HG03575 (cell line): ENCODE measurements around the gene LMAN1L.

Experiments used
- ATAC-seq: cut with Tn5 transposase; IDR thresholded peaks from one replicate; pipeline ENCODE4 v1.9.1; 2021; ENCODE audit not compliant: unreplicated experiment, insufficient number of reproducible peaks, low FRiP score; ENCODE audit errors: extremely low read depth

LMAN1L gene

DNA sequence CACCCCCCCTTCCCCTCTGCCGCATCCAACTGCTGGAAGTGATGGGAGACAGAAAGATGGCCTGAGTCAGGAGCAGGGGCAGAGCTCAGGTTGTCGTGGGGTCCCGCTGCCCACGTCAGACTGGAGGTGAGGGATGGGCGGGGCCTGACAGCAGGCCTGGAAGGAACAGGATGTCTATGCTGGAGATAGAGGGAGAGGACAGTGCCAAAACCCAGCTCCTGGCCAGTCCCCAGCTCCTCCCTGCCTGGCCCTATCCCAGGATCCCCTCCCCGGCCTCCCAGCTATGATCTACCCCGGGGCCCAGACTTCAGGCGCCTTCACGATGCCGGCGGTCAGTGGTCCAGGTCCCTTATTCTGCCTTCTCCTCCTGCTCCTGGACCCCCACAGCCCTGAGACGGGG, at the start of gene LMAN1L:
LMAN1L (plus strand) TSS at position 303 of the 400 bp plus-strand sequence; CDS start at position 323, 20 bp downstream.
- no peak for ATAC-seq

DNA sequence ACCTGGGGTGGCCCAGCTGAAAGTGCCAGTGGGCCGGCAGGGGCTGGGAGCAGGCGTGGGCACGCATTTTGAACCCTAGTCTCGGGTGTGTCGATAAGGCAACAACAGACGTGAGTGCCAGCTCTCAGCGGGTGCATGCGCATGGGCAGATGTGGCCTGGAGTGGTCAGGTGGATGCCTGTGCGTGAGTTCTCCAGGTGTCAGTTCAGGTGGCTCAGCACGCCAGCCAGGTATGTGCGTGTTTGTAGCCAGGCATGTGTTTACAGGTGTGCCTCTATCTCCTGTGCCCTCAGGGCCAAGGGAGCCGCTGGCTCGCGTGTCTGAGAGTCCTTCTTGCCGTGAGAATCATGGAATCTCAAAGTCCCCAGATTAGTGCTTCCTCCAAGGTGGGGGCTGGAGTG, 49.2 kb upstream of the LMAN1L start:
- ATAC-seq, result no peak

DNA sequence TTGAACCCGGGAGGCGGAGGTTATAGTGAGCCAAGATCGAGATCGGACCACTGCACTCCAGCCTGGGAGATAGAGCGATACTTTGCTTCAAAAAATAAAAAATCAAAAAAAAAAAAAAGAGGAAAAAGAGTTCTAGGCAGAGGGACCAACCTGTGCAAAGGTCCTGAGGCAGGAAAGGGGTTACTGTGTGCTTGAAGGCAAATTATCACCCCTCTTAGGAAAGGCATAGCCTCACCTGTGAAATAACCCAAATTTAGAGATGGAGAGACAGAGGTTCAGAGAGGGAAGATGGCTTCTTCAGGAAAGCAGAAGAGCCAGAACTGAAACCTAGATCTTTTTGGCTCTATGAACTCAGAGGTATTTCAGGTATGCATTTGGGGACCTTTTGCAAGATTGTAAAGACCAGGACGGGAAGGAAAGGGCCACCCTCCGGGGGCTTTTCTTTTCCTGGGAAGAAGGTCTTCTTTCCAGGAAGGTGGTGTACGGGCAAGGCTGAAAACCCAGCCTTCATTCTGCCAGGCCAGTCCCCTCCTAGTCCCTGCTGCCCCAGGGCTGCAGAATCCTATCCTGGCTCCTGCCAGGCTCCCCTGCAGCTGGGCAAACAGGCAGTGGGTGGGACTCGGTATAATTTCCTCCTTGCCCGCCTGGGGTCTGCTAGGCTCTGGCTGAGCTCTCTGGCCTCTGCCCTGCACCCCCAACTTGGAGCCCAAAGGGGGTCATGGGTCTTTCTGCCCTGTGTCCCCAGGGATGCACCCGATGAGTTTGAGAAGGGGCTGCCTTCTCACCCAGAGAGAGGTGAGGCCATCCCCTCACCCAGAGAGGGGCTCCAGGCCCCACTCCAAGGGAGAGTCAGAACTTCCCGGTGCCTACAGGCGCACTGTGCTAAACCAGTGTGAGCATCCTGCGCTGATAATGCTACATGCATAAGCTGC, 45.2 kb upstream of the LMAN1L start:
- no peak for ATAC-seq

DNA sequence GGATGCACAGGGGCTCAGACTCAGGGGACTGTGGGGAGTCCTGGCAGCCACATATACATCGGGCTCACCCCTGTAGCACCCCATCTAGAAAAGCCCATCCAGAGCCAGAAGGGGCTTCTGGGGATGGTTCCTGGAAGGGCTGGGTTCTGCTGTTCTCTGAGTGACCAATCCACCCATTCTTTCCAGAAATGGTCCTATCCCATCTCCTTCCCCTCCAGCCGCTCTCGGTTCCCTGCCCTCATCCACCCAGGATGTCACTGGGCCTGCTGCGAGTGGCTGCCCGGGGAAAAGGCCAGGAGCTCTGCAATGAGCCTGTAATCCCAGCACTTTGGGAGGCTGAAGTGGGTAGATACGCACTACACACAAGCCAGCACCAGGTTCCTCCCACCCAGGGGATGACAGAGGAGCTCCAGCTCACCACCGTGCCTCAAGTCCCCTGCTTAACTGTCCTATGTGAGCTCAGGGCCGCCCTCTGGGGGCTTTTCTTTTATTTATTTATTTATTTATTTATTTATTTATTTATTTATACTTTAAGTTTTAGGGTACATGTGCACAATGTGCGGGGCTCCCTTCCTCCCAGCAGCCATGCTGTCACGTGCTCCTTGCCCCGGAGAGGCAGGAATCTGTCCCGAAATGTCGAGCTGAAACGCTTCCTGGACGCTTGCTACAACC, 44.4 kb upstream of the LMAN1L start:
- no peak for ATAC-seq

DNA sequence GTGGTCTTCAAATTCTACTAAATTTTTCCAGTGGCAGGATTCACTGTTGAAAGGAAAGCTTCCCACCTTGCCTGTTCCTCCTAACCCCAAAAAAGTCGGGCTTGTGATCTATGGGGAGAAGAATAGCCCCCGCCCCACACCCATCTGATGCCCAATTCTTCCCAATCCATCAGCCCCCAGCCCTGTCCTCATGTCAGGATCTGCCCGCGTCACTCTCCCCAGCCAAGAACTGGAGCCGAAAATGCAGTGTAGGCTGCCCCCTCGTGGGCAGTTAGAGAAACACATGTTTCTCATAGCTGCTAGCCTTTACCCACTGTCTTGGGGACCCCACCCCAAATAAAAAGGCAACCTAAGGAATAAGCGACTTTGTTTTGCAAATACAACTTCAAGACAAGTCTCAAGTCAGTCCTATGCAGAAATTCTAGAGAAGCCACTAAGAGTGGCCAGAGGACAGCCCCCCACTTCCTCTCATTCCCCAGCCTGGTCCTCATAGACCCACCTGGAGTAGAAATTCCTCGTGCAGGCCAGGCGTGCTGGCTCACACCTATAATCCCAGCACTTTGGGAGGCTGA, 43.8 kb upstream of the LMAN1L start:
- ATAC-seq, result no peak

DNA sequence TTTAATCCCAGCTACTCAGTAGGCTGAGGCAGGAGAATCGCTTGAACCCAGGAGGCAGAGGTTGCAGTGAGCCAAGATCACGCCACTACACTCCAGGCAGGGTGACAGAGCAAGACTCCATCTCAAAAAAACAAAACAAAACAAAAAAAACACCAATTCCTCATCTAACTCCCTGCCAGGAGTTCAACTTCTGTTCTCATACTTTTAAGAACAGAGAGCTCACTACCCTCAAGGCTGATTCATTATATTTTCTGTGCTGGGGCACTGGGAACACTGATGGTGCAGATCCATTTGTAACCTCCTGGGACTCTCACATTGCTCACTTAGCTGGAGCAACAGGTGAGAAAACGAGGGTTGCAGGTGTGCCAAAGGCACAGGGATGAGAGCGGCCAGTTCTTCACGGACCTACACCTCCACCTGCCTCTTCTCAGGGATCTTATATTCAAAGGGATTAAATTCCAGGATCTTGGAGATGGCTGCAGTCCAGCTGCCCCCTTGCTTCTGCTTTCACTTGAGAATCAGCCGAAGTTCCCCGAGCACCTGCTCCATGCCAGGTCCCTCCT, 43.1 kb upstream of the LMAN1L start:
- ATAC-seq, result no peak

DNA sequence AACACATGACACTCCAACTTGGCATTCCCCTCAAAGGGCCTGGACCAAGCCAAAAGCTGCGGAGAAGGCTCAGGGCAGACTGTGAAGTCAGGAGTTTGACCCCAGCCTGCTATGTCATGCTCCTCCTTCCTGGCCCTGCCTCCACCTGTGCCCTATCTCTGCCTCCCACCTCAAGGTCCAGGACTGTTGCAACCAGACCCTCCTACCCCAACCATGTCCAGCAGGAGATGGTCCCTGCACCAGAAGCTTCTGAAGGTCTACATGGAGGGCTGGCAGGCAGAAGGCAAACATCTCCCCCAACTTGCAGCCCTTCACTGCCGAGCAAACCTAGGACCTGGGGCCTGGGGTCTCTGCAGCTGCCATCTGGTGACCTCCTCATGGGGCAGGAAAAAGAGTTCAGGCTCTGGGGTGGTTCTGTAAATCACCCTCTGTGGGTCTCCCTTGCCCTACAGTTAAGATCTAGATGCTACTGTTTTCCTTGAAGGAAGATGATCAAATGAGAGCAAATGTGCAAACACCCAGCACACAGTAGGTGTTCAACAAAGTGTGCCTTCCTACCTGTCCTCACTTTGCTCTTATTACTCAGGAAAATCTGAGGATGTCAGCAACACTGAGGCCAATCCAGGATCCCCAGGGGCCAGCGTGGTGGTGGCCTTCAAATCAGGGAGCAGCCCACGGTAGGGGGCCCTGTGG, 42.3 kb upstream of the LMAN1L start:
- no peak for ATAC-seq

DNA sequence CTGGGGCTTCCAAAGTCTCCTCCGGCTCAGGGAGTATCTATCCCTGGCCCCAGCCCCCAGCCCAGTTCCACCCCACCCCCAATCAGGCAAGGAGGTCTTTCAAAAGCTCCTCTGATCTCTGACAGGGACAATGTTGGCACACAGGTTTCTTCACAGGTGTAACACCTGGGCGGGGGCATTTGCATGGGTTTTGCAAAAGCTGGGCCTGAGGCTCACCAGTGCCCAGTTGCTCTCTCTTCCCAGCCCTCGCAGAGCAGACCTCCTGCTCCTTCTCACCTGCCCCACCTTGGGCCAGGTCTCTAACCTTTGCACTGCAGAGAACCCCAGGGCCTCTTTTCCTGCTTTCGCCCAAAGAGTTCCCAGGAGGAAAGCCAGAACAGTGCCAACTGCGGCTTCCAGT, 39.3 kb upstream of the LMAN1L start:
- no peak for ATAC-seq

DNA sequence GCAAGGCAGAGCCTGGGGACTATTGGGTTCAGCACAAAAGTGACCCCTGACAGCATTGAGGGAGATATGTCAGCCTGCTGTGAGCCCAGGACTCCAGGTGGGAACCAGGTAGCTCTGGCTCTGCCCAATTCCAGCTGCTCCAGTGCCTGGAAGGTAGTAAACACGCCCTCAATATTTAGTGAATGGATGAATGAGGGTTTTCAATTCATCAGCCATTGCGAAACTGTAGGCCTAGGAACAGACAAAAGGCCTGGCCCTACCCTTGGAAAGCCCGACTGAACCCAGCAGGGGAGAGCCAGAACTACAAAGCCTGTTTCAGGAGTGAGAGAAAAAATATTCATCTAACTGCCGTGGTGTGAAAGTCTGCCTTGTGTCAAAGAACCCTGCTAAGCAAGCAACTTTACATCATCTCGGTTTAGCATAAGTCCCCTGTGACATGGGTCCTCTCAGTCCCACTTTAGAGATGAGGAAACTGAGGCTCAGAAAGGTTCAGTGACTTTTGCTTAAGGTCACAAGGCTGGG, 38.8 kb upstream of the LMAN1L start:
- ATAC-seq, result no peak

DNA sequence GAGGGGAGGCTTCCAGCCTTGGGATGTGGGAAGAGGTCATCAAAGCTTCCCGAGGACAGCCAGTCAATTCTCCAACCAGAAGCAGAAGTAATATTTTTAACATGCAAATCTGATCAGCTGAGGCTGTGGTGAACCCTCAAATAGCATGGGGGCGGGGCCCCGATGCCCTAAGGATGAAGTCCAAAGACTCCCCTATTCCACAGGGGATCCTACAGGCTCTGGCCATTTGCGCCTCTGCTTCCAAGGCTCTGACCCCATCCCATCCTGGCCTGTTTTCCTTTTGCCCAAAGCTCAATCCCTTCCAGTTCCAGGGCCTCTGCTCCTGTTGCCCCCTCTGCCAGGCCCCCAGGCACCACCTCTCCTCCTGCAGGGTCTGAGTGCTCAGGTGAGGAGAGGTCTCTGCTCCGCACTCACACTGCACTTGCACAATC, 37.5 kb upstream of the LMAN1L start:
- ATAC-seq, result no peak

DNA sequence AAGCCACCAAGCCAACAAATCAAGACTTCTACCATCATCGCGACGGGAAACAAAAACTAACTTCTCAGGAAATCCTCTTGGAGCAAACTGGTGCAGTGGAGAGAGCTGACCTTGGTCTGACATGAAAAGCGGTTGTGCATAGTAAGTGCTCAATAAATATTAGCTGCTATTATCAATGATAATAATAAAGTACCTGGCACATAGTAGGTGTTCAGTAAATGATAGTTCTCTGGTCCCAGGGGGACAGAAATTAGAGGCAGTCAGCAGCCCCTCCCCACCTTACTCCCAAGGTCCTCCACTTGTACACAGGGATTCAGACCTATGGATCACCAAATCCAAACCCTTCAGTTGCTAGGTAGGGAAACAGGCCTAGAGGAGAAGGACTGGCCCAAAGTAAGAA, 36.7 kb upstream of the LMAN1L start:
- no peak for ATAC-seq

DNA sequence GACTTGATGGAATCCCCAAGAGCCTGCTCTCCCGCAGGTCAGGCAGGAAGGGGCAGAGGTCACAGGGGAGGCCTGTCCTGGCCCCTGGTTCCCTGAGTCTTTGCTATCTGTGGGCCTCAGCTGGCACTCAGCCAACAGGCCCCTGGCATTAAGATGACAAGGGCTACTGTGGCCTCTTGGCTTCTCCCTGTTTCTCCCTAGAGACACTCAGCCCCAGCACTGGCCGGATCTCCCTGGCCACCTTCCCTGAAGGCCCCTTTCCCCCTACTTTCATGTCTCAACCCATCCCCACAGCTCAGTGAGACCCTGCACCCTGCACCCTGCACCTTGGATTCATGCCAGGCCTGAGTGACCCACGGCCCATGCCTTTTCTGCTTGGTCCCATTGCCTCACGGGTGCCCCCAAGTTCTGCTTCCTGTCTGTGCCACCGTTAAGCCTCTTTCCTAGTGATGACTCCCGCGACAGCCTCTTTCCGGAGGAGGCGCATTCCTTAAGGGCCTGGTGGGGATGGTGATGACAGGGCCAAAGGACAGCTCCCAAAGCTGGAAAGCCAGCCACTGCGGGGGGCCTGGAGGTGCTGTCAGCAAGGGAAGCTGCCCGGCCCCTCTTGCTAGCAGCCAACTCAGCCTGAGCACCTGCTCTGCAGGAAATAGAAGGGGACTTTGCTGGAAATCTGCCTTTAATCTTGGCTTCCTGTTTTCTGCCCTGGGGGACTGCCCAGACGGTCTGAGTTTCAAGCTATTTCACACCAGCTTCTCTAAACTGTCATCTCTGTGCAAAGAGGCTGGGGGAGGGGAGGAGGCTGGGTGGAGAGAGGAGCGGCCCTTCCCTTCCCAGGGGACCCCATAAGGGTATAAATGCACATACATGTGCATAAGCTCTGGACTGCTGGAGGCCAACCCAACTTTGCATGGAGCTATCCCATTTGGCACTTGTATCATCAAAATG, 35.5 kb upstream of the LMAN1L start:
- ATAC-seq, result no peak

DNA sequence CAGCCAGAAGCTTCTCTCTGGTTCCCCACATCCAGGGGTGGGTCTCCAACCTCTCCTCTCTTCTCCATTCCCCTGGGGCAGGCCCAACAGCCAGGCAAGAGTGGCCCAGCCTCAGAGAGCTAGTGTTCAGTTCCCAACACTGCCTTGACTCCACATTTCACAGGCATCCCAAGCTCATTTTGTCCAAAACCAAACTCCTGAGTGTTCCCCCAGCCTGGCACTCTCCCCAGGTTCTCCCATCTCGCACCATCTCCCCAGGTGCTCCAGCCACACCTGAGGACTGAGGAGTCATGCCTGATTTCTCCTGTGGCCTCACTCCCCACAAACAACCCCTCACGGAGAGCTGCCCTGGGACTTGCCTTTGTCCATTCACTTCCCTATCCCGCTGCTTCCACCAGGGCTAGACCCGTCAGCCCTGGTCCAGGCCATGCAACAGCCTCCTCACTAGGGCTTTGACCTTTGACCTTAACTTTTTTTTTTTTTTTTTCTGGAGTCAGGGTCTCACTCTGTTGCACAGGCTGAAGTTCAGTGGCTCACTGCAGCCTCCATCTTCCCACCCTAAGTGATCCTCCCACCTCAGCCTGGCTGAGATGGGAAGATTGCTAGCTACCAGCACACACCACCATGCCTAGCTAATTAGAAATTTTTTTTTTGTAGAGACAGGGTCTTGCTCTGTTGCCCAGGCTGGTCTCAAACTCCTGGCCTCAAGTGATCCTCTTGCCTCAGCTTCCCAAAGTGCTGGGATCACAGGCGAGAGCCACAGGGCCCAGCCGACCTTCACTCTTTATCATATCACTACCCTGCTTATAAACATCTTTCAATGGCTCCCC, 34.7 kb upstream of the LMAN1L start:
- ATAC-seq, result no peak

DNA sequence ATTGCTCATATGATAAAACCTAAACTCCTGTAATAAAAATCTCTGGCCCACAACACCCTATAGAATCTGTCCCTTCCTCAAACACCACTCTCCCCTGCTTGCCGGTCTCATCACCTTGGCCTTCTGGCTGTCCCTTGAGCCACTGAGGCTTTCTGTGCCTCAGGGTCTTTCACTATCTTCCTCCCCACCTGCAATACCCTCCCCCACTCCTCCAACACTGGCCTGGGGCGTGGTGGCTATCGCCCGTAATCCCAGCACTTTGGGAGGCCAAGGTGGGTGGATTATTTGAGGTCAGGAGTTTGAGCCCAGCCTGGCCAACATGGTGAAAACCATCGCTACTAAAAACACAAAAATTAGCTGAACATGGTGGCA, 34.0 kb upstream of the LMAN1L start:
- ATAC-seq, result no peak

DNA sequence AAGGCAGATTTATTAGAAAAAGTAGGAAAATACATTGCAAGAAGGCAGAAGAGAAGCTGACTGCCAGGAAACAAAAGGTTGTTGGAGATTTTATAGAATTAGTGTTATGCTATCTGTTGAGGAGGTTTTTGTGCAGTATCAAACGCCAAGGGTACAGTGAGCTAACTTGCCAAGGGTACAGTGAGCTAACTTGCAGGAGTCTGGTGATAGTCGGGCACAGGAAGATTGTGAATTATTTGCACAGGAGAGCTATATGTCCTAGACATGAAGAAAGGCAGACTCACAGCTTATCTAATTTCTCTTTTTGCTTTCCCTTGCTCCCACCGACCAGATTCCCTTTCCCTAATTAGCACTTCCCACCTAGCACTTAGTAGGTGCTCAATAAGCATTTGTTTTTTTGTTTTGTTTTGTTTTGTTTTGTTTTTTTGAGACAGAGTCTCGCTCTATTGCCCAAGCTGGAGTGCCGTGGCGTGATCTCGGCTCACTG, 33.4 kb upstream of the LMAN1L start:
- ATAC-seq, result no peak

DNA sequence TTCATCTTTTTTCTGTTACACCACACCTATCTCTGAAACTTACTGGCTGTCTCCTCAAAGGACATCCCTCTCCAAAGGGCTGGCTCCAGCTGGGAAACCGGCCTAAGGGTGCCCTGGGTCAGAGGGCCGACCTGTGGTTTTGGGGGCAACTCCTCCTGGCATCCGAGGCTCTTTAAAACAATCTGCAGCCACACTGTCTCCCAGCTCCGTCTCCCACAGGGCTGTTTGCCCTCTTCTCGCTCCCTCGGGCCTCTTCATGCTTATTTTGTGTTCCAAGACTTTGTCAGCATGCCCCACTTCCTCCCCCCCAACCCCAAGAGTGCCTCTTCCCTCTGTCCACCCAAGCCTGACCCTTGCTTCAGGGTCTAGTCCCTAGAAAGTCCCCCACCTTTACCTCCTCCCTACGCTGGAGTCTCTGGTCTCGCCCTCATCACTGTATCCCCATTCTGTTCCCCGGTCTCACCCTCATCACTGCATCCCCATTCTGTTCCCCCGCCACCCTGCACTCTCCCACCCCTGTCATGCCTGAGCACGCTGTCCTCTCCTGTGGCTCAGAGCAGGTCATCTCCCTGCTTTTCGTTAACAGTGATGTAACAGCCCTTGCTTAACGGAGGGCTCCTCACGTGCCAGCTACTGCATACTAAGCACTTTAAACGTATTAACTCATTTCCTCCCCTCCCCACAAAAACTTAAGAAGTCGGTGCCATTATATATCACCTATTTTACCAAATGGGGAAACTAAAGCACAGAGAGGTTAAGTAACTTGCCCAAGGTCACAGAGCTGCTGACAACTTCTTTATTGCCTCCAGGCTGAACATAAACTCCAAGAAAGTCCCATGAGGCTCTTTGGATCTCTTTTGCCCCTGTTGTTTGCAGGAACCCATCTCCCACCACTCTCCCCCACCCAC, 31.9 kb upstream of the LMAN1L start:
- no peak for ATAC-seq
